VCaP (cell line): ENCODE measurements around the gene CACNB2.

ENCODE experiments used
- H3K27ac ChIP-seq: fragments of 450-650 bp; 2 replicates; pipeline ENCODE4 v1.5.1; 2017
- CTCF ChIP-seq: fragments of 450-650 bp; conservative IDR thresholded peaks from 2 replicates; pipeline ENCODE4 v1.5.1; 2017; ENCODE audit warnings: mild to moderate bottlenecking, moderate library complexity

The CACNB2 gene

GRCh38 chr10:18325410-18325809 is 185.2 kb downstream of the CACNB2 start:
- H3K27ac ChIP-seq: no peak overlapping the region
- TF ChIP-seq CTCF: no peak

GRCh38 chr10:18325889-18326531 is 185.8 kb downstream of the CACNB2 start:
- H3K27ac ChIP-seq: no peak overlapping the region
- TF ChIP-seq CTCF: no peak

- no peak overlapping the region for H3K27ac ChIP-seq
- no peak for TF ChIP-seq CTCF
Measured at GRCh38 chr10:18328941-18329340, 188.7 kb downstream of the CACNB2 start.

GRCh38 chr10:18332048-18332447 is 191.8 kb downstream of the CACNB2 start:
- H3K27ac ChIP-seq: no peak overlapping the region
- TF ChIP-seq CTCF: no peak

- H3K27ac ChIP-seq: no peak overlapping the region
- TF ChIP-seq CTCF: no peak
Measured at GRCh38 chr10:18332484-18332883, 192.3 kb downstream of the CACNB2 start.

- H3K27ac ChIP-seq: no peak overlapping the region
- no peak for TF ChIP-seq CTCF
Measured at GRCh38 chr10:18333621-18334020, 193.4 kb downstream of the CACNB2 start.

GRCh38 chr10:18334116-18334867 is 194.1 kb downstream of the CACNB2 start:
- TF ChIP-seq CTCF: no peak
- no peak overlapping the region for H3K27ac ChIP-seq
